PC-9 (cell line): ENCODE results near the gene NCBP2.

Experiments used
- CTCF ChIP-seq: fragments of 200-600 bp; sonication (generic); conservative IDR thresholded peaks from 2 replicates; pipeline ENCODE4 v1.6.1; 2017; ENCODE audit warnings: mixed run types, antibody characterized with exemption, mild to moderate bottlenecking, moderate library complexity
- EZH2 ChIP-seq: fragments of 200-600 bp; sonication (generic); IDR thresholded peaks from 2 replicates; pipeline ENCODE4 v1.8.0; 2017; ENCODE audit warnings: antibody characterized with exemption, low read depth

- TF ChIP-seq CTCF (no peak), EZH2 (no peak)
Measured at GRCh38 chr3:196991581-196992460, 49.5 kb upstream of the NCBP2 start.
